H1 (cell line): ENCODE data around the gene MAFB. TPM values are rescaled to one million over a fixed set of nuclear protein-coding genes. Genes with fewer than 3 reads are reported as not detected.

ENCODE experiments used
- CBX5 ChIP-seq: fragments of 300-800, 300-1000 bp; sonication (generic); IDR thresholded peaks from 2 replicates; pipeline ENCODE4 v1.7.1; 2016; ENCODE audit warnings: antibody characterized with exemption, low read length, low read depth
- CBX8 ChIP-seq: fragments of 300-800, 300-1000 bp; sonication (generic); IDR thresholded peaks from 2 replicates; pipeline ENCODE4 v1.7.1; 2016; ENCODE audit warnings: low read depth, low read length, borderline replicate concordance
- CHD2 ChIP-seq: IDR thresholded peaks from 2 replicates; pipeline ENCODE4 v1.6.1; 2012; ENCODE audit warnings: low read length, improper control_type of control experiment
- CTBP2 ChIP-seq: IDR thresholded peaks from 2 replicates; pipeline ENCODE4 v1.7.0; 2011; ENCODE audit warnings: borderline replicate concordance, mild to moderate bottlenecking, moderate library complexity, mixed read lengths, low read length; ENCODE audit not compliant: insufficient read depth, insufficient read length
- EGR1 ChIP-seq: IDR thresholded peaks from 2 replicates; pipeline ENCODE4 v1.6.1; 2011; ENCODE audit warnings: low read depth, low read length, borderline replicate concordance
- GABPA ChIP-seq: IDR thresholded peaks from 2 replicates; pipeline ENCODE4 v1.6.1; 2011; ENCODE audit warnings: mild to moderate bottlenecking, low read length, moderate library complexity, borderline replicate concordance; ENCODE audit not compliant: insufficient read depth
- HDAC2 ChIP-seq, 2 experiments: fragments of 300-600 bp in 1 of 2; sonication (generic) in 1 of 2; IDR thresholded peaks; 2 replicates each; pipeline ENCODE4 v1.6.1; 2011 to 2012; ENCODE audit warnings: low read depth in 2 of 2, low read length in 2 of 2, mild to moderate bottlenecking in 2 of 2, moderate library complexity in 2 of 2, borderline replicate concordance in 1 of 2, inconsistent platforms in 1 of 2
- HDAC6 ChIP-seq: IDR thresholded peaks from one replicate; pipeline ENCODE4 v1.7.1; 2012; ENCODE audit warnings: low read depth, mild to moderate bottlenecking, inconsistent platforms, low read length, moderate library complexity
- POLR2A ChIP-seq, 2 experiments: IDR thresholded peaks; 1 replicate in 1 of 2; 2 replicates in 1 of 2; pipeline ENCODE4 v1.6.1; 2011; ENCODE audit warnings: low read depth in 2 of 2, low read length in 2 of 2, mild to moderate bottlenecking in 2 of 2; ENCODE audit errors: control extremely low read depth in 1 of 2
- RBBP5 ChIP-seq: IDR thresholded peaks from 2 replicates; pipeline ENCODE4 v1.7.1; 2012; ENCODE audit warnings: low read depth, mild to moderate bottlenecking, inconsistent platforms, low read length, moderate library complexity, borderline replicate concordance
- SP4 ChIP-seq: IDR thresholded peaks from 2 replicates; pipeline ENCODE4 v1.6.1; 2012; ENCODE audit warnings: low read length, inconsistent platforms
- SRF ChIP-seq: IDR thresholded peaks from 2 replicates; pipeline ENCODE4 v1.6.1; 2011; ENCODE audit warnings: mild to moderate bottlenecking, low read depth, low read length, moderate library complexity
- TAF7 ChIP-seq: optimal IDR thresholded peaks from 2 replicates; pipeline ENCODE3; 2011; ENCODE audit warnings: low read depth, mild to moderate bottlenecking, inconsistent platforms, low read length, moderate library complexity, borderline replicate concordance
- TEAD4 ChIP-seq: IDR thresholded peaks from 2 replicates; pipeline ENCODE4 v1.6.1; 2012; ENCODE audit warnings: low read depth, low read length, inconsistent platforms, mixed read lengths
- YY1 ChIP-seq: IDR thresholded peaks from 2 replicates; pipeline ENCODE4 v1.6.1; 2011; ENCODE audit warnings: low read depth, mild to moderate bottlenecking, low read length
- polyA plus RNA-seq, 7 experiments: library from polyadenylated mRNA; depleted of rRNA in 3 of 7; stranded (reverse) in 5 of 7; unstranded in 2 of 7; fragments of >200 nt in 5 of 7; fragments of 200-250 nt in 2 of 7; gene quantifications; 1 replicate in 5 of 7; 2 replicates in 1 of 7; 4 replicates in 1 of 7; pipeline versions ENCODE4 v1.2.1 to v1.2.3, GENCODE V29; 2011 to 2013; ENCODE audit warnings: missing spikeins in 2 of 7, mixed read lengths in 2 of 7
- total RNA-seq: library from RNA; stranded (reverse); fragmentation: NEBNext Ultra II Directional; extraction: Animal tissue kit (Norgen Biotek cat#: 25700); gene quantifications from 2 replicates; pipeline ENCODE4 v1.2.1, GENCODE V29; 2021

The MAFB gene
- total and polyA plus RNA-seq, 2 of the 8 experiments (the other 6 are each of a cell fraction or from before 2014, with no cell fraction given) = 0.83 to 1.8 TPM

GRCh38 chr20:40692240-40693011 is 3.4 kb upstream of the MAFB start (continued):
- TF ChIP-seq HDAC2 (IDR thresholded peaks at IDR 0.05; ENCODE audit: borderline replicate concordance in 1 of 2, low read depth in 2 of 2, low read length in 2 of 2) = no peak
- TF ChIP-seq SRF = no peak
- peak; percentile 55; the same call in 1 of the 2 replicates for TF ChIP-seq TEAD4
- TF ChIP-seq HDAC6 = no peak
- TF ChIP-seq POLR2A (IDR thresholded peaks at IDR 0.05; ENCODE audit: control extremely low read depth in 1 of 2, low read depth in 2 of 2, low read length in 2 of 2) = no peak
- TF ChIP-seq CBX8 = no peak; the same call in 1 of the 2 replicates
- no peak for TF ChIP-seq CTBP2
- TF ChIP-seq RBBP5 = no peak
- TF ChIP-seq CHD2 = no peak
- TF ChIP-seq YY1 = no peak
- TF ChIP-seq CBX5 = no peak
- no peak for TF ChIP-seq GABPA
- TF ChIP-seq SP4 = no peak
- TF ChIP-seq EGR1 = no peak
- no peak for TF ChIP-seq TAF7
